ENCODE measurements around the gene DOK7.

DOK7 gene

DNA sequence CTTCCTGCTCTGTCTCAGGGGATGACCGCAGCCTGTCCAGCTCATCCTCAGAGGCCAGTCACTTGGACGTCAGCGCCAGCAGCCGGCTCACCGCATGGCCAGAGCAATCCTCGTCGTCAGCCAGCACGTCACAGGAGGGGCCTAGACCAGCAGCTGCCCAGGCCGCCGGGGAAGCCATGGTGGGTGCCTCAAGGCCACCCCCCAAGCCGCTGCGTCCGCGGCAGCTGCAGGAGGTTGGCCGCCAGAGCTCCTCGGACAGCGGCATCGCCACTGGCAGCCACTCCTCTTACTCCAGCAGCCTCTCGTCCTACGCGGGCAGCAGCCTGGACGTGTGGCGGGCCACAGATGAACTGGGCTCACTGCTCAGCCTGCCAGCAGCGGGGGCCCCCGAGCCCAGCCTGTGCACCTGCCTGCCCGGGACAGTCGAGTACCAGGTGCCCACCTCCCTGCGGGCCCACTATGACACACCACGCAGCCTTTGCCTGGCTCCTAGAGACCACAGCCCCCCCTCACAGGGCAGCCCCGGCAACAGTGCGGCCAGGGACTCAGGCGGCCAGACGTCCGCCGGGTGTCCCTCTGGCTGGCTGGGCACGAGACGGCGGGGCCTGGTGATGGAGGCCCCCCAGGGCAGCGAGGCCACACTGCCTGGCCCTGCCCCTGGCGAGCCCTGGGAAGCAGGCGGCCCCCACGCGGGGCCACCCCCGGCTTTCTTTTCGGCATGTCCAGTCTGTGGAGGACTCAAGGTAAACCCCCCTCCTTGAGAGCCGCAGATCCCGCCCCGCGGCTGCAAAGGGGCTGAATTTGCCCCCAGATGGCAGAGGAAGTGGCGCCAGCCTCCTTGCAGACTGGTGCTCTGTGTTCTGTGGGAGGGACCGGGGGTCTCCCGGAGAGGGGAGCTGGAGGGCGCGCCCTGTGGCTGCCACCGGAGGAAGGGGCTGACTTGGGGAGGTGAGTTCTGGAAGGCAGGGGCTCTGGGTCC, 29.9 kb downstream of the DOK7 start:
- no peak for DNase-seq

DNA sequence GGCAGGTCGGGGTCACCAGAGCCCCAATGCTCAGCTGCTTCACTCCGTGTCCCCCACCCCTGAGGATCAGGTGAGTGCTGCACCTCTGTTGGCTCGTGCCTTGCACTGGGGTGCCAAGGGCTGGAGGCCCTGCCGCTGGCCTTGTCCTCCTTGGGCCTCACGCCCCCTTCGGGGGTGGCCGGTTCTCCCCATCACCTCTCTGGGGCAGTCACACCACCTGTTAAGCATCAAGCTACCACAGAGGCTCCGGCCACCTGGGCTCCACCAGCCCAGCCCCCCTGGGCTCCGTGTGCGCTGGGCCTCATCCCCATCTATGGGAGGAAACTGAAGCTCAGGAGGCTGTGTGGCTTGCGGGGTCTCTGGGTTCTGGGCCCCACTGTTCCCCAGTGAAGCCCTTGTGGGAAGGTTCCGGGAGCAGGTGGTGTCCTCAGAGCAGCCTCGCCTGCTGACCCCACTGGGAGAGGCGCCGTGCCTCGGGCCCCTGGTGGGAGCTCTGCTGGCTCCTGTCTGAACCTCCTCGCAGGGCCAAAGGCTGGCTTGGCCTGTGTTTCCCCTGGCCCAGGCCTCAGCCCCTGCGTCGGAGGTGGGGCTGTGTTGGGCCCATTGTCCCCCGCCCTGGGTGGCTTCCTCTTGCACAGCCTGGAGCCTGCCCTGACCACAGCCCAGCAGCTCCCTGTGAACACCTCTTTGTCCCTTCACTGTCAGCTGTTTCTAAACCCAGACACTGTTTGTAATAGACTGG, 30.8 kb downstream of the DOK7 start:
- no peak for DNase-seq

DNA sequence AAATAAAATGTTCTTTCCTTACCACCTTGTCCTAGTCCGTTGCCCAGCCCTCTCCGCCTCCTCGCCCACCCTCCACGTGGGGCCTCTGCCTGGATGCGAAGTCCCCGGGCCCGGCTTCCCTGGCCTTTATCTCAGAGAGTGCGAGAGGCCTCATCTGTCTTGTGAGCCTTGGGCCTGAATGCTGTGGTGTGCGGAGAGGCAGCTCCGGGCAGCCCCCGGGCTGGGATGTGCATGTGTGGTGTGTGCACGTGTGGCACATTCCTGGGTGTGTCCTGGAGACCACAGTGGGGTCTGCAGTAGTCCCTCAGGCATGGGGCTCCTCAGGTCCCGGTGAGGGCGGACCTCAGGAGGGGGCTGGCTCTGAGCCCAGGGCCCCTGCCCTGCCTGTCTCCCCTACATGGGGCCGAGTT, 31.4 kb downstream of the DOK7 start:
- no peak for DNase-seq

DNA sequence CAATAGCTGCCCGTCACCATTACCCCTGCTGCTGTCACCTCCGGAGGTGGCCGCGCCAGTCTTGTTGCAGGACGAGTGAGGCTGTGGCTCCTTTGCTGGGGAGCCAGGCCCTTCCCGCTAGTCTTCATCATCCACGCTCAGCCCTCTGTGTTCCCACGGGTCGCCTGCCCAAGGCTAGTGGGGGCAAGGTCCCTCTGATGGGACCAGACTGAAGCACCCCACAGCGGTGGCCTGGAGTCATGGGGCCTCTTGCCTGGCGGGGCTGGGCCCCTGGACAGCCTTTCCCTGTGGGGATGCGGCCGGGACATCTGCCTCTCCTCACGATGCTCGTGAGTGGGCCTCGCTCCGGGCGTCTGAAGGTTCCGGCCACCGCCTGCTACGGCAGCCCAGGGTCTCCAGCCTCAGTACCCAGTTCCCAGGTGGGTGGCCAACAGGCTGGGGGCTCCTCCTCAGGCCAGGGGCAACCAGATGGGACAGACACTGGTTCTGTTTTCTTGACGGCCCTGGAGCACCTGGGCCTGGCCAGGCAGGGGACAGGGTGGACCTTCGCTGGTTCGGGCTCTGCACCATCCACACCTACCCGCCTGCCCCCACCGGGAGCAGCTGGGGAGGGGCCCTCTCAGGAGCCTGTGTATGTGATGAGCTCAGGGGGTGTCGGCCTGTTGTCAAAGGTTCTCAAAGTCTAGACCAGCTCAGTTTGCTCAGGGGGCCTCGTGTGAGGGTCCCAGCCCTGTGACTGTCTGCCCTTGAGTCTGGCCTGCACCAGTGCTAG, 32.3 kb downstream of the DOK7 start:
- DNase-seq: no peak

DNA sequence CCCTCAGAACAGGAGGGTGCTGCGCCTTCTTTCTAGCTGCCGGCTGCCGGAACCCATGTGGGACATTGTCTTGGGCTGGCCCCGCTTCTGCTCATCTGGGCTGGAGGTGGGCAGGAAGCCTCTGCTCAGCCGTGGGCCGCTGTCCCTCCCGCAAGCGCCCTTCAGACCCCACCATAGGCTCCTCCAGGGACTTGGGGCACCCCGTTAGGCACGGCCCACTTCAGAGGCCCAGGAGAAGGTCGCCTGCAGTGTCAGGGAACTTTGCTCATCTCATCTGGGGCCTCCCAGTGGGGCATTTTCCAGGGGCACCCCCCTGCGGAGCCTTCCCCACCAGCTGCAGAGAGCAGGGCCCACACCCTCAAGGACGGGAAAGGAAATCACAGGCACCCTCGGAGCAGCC, 32.9 kb downstream of the DOK7 start:
- DNase-seq: no peak

DNA sequence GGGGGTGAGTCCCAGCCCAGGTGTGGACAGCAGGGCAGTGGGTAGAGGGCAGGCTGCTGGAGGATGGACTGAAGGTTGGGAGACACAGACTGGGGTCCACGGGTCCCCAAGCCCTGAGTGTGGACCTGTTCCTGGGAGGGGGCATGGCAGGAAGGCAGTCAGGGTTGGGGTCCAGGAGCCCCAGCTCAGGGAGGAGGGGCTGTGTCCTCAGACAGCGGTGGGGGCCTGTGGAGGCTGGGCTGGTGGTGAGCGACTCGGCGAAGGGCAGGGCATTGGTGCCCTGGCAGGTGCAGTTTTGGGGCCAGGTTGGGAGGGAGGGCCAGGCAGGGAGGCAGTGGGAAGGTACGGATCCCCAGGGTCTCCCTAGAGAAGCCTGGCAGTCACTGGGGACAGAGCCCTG, 34.0 kb downstream of the DOK7 start:
- no peak for DNase-seq

DNA sequence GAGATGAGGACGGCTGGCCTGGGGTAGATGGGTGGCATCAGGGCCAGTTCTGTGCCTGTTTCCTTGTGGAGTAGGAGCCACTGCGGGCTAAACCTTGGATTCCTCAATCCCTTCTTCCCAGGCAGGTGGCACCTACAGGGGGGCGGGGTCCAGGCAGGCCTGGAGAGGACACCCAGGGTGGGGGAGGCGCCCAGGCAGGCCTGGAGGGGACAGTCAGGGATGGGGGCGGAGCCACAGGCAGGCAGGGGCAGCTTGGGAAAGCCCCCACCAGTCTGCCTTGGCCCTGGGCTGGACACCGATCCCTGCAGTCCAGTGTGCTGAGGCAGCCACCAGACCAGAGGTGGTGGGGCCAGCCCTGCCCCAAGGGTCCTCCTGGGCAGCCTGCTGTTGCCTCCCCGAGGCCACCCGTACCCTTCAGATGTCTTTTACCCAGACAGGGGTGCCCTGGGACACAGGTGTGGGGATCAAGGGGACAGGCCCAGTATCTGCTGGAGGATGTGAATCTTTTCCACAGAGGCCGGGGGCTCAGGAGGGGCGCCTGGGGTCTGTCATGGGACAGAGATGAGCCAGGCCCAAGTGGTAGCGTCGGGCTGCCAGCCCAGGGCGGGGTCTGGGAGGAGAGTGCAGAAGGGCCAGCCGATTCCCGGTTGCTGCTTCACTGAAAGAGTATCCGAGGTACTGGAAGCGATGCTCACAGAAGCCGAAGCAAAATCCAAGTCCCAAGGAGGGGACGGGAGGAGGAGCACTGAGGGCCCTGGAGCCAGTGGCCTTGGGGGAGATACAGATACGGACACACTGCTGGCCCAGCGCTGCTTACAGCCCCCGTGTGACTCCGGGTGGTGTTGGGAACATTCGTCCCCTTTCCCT, 34.6 kb downstream of the DOK7 start:
- DNase-seq: no peak

DNA sequence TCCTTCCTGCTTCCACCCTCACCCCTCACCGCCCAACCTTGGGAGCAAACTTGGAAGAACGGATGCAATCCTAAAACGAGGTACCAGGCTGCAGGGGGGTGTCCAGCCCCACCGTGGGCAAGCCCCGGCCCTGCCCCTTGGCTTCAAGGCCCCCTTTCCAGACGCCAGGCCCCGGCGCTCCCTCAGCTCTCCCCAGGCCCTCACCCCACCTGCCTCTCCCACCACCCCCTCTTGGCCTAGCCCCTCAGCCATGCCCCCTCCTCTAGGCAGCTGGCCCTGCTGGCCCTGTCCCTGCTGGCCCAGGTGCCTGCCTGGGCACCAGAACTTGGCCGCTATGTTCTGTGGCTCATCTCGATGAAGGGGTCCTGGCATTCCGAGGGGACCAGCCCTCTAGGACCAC, 35.3 kb downstream of the DOK7 start:
- DNase-seq: no peak

DNA sequence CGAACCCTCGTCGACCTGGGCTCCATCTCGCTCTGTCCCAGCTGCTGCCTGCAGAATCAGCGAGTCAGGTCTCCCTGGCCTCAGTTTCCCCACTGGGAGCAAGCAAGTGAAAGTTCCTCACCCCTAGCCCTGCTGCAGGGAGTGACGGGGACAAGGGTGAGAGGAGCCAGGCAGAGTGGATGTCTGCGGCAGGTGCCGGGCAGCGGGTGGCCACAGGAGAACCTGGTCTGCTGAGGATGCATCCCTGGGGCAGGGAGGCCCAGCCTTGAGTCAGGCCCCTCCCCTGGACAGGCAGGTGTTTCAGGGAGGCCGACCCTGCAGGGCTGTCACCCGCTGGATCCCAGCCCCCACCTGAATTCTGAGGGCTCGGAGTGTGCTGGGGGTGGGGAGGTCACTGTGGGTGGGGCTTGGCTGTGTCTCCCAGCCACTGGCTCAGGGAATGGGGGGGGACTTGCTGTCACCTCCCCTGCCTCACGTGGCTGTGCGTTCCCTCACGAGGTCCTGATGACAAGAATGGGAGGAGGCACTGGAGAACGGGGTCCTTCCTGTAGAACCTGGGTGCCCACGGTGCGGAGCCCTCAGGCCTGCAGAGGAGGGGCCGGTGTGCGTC, 35.9 kb downstream of the DOK7 start:
- no peak for DNase-seq

DNA sequence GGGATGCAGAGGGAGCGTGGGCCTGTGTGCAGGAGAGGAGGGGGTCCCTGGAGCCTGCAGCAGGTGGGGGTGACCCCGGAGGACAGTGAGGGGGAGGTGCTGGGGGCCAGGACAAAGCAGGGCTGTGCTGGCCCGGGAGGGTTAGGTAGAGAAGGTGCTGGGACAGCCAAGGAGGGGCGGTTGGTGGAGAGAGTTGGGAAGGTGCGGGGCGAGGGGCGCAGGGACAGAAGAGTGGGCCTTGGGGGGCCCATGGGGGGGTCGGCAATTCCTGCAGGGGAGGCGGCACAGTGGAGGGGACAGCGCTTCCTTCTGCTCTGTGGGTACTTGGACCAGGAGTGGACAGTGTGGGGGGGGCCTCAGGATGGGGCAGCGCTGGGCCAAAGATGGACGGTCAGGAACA, 36.6 kb downstream of the DOK7 start:
- no peak for DNase-seq

DNA sequence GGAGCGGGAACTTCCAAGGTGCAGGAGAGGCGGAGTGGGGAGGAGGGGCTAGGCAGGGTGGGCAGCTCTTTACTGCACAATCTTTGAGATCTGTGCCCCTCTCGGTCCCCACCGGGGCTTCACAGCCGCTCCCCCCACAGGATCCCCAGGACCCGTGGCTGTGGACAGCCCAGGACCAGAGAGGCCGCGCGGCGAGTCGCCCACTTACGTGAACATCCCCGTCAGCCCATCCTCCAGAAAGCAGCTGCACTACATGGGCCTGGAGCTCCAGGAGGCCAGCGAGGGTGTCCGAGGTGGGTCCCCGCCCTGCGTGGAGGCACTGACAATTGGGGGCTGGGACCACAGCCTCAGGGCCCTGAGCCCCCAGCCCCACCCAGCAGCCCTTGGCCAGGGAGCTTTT, 37.0 kb downstream of the DOK7 start:
- DNase-seq: no peak

DNA sequence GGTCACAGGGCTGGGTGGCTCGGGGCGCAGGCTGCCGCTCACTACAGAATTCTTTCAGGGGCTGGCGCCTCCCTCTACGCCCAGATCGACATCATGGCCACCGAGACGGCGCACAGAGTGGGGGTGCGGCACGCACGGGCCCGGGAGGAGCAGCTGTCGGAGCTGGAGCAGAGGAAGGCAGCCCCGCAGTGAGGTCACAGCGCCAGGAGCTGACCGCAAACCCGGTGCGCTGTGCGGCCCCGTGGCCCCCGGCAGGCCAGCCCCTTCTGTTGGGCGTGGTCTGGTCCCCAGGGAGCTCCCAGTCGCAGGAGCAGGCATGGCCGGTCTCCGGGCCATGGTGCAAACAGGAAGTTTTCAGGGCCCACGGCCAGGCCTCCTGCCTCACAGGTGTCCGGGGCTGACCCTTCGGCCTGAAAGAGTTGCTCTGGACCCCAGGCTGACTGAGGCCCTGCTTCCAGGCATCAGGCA, 37.6 kb downstream of the DOK7 start:
- no peak for DNase-seq

DNA sequence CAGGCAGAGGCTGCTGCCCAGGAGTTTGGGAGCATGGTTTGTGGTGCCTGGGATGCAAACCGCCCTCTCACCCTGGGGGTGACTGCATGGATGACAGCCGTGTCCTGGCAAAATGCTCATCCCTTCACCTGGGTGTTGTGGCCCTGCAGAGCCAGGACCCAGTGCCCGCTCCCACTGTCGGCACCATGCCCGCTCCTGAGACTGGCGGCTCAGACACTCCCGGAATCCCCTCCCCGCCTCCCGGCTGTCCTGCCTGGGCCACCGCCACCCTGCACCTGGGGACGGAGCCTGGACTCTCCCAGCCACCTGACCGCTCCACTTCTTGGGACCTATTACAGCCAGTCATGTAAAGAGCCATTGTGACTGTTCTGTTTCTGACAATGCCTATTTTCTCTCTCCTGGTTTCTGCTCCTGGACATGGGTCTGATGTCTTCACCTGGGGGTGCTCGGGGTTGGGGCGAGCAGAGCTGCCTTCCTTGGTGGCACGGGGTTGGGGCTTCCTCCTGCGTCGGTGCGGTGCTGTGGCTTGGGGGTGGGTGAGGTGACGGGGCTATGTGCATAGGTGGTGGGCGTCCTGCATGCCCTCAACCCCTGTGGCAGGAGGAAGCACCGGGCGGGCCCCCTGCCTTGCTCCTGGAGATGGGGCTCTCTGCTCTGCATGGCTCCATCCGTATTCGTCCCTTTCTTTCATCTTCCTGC, 38.2 kb downstream of the DOK7 start:
- no peak for DNase-seq

DNA sequence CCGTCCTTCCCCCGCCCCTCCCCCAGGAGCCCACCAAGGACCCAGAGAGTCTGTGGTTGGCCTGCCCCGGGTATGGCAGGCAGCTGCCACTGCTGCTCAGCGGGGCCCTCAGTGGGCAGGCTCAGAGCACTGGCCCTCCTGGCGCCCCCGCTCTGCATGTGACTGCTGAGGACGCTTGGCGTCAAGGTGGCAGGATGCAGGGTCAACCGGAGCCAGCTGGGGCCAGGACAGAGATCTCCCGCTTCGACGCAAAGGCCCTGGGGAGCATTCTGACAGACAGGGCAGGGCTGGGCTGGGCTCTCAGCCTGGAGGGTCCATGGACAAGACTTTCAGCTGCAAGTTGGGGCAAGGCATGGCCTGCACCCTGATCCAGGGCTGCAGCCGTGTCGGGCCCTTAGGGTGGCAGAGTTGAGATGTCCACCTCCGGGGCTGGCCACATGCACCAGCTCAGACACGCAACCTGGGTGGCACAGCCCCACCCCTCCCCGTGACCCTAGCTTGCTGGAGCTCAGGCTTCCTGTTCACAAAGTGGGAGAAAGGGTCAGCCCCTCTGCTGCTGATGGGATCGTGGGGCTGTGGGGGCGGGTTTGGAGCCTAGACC, 38.8 kb downstream of the DOK7 start:
- no peak for DNase-seq

DNA sequence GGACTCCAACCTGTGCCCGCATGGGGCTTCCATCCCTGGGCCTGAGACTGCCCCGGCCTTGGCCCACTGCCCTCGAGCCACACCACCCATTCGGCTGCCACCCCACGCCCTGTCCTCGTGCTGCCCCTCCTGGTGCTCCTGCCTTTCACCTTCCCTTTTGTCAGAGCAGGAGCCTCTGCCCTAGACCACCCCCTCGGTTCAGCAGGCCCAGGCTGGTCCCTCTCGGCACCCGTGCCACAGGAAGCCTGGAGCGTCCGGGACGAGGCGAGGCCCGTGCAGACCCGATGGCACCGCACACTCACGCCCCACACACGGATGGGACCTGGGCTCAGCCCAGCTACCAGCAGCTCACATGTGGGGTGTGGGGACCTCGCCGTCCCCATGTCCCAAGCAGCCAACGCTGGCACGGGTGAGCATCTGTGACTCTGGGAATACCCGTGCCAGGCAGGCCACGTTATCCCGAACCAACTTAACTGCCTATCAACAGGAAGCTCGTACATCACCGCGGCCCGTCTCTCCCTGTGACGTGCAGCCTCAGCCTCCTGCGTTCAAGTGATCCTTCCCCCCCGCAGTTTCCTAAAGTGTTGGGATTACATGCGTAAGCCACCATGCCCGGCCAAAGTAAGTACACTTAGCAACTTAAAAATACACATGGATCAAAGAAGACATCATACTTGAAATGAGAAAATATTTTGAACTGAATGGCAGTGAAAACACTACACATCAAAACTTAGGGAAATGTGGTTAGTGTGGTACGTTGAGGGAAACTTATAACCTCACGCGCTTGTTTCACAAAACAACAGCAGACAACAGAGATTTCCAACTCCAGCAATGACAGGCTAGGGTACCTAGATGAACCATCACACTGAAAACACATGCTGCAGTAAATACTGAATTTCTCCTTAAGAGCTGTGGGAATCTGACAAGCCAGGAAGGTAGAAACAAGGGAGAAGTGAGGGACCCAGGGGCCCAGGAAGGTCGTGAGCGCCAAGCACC, 40.1 kb downstream of the DOK7 start:
- no peak for DNase-seq

DNA sequence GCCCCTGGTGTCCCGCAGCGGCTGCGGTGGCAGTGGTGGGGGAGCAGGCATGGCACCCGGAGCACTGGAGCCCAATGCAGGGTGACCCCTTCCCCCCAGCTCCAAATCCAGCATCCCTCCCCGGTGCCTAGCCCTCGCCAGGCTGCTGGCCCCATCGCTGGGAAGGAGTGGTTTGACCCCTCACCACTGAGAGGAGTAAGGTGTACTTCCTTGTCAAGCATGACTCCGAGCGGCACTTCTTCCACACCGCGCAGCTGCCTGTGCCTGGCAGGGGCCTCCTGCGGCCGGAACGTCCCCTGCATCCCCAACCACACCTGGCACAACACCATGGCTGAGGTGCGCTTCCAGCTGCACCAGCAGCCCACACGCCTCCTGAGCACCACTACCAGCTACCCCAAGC, 42.1 kb downstream of the DOK7 start:
- DNase-seq: no peak

DNA sequence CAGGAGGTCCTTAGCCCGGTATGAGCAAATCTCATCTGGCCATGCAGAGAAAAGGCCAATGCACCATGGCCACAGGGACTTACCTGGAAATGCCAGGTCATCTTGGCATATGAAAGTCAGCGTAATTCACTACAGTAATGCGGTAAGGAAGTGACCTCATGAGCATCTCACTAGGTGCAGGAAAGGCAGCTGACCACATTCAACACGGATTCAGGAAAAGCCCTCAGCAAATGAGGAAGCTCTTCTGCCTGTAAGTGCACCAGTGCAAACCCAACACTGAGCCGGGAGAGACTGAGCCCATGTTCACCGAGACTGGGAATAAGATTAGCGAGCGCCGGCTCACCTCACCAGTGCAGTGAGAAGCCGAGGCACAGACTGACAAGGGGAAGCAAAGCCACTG, 45.4 kb downstream of the DOK7 start:
- no peak for DNase-seq

DNA sequence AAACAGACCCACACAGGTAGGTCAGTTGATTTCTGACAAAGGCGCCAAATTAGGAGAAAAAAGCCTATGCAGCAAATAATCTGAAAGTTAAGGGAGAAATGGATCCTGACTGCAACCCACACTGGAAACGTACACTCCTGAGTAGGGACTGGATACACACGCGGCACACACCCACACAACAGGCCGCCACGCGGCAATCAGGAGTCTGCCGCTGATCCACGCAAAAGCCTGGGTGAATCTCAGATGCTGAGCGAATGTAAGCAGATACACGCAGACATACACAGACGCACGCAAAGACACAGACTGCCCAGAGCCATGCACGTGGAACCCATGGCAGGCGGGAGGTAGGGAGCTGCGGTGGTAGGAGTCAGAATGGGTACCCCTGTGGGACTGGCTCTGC, 47.4 kb downstream of the DOK7 start:
- no peak for DNase-seq

DNA sequence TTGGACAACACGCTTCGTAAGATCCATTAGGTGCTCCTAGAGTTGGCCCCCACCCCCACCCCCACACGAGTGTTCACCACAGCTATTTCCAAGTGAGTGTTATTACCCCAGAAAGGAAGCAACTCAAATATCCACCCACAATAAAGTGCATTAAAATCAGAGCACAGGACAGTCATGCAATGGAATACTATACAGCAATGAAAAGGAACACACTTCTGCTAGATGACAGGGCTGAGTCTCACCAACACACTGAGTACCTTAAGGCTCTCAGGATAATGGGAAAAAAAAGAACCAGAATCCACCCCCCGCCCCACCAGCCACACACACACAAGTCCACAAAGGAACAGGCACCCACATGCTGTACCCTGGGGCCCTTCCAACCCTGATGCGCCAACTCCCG, 48.1 kb downstream of the DOK7 start:
- no peak for DNase-seq
